Endothelial cell (in vitro differentiated cells): Measurements from ENCODE around the gene HNRNPLL. TPM values are rescaled to one million over a fixed set of nuclear protein-coding genes. Genes with fewer than 3 reads are reported as not detected.
A peak's percentile ranks its signal among the peaks of the same experiment; 100 is the strongest.

Experiments
- DNase-seq: peaks from one replicate; pipeline ENCODE4 v3.0.0; 2021; ENCODE audit warnings: low spot score
- H3K27ac Mint-ChIP-seq: one replicate; pipeline ENCODE4 v1.8.0; 2021; ENCODE audit warnings: mixed read lengths, inconsistent platforms; ENCODE audit not compliant: unreplicated experiment
- H3K27me3 Mint-ChIP-seq: one replicate; pipeline ENCODE4 v1.8.0; 2021; ENCODE audit warnings: mild to moderate bottlenecking, moderate library complexity, mixed read lengths, inconsistent platforms; ENCODE audit not compliant: unreplicated experiment
- H3K36me3 Mint-ChIP-seq: one replicate; pipeline ENCODE4 v1.8.0; 2021; ENCODE audit warnings: mild to moderate bottlenecking, low read depth, mixed read lengths, inconsistent platforms; ENCODE audit not compliant: unreplicated experiment
- H3K4me1 Mint-ChIP-seq: one replicate; pipeline ENCODE4 v1.8.0; 2021; ENCODE audit warnings: mild to moderate bottlenecking, mixed read lengths, inconsistent platforms; ENCODE audit not compliant: unreplicated experiment
- H3K4me3 Mint-ChIP-seq: one replicate; pipeline ENCODE4 v1.8.0; 2021; ENCODE audit warnings: mild to moderate bottlenecking, mixed read lengths, inconsistent platforms; ENCODE audit not compliant: unreplicated experiment
- H3K9me3 Mint-ChIP-seq: one replicate; pipeline ENCODE4 v1.8.0; 2021; ENCODE audit warnings: mixed read lengths, inconsistent platforms; ENCODE audit not compliant: unreplicated experiment
- total RNA-seq: library from RNA; stranded (reverse); fragmentation: NEBNext Ultra II Directional; extraction: Animal tissue kit (Norgen Biotek cat#: 25700); gene quantifications from one replicate; pipeline ENCODE4 v1.2.1, GENCODE V29; 2021; ENCODE audit not compliant: unreplicated experiment
- TF ChIP-seq, protein P1 (sequence below): fragments of 200-600 bp; sonication (generic); IDR thresholded peaks from one replicate; pipeline ENCODE4 v1.5.0; 2021; ENCODE audit warnings: antibody characterized with exemption; ENCODE audit not compliant: unreplicated experiment

The HNRNPLL gene
- total RNA-seq, 1 donor from 2014 or later: 57.1 TPM

GRCh38 chr2:38584881-38585280, 17.8 kb downstream of the HNRNPLL start:
- TF ChIP-seq, protein P1, sequence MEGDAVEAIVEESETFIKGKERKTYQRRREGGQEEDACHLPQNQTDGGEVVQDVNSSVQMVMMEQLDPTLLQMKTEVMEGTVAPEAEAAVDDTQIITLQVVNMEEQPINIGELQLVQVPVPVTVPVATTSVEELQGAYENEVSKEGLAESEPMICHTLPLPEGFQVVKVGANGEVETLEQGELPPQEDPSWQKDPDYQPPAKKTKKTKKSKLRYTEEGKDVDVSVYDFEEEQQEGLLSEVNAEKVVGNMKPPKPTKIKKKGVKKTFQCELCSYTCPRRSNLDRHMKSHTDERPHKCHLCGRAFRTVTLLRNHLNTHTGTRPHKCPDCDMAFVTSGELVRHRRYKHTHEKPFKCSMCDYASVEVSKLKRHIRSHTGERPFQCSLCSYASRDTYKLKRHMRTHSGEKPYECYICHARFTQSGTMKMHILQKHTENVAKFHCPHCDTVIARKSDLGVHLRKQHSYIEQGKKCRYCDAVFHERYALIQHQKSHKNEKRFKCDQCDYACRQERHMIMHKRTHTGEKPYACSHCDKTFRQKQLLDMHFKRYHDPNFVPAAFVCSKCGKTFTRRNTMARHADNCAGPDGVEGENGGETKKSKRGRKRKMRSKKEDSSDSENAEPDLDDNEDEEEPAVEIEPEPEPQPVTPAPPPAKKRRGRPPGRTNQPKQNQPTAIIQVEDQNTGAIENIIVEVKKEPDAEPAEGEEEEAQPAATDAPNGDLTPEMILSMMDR: no peak
- no peak overlapping the region for H3K27ac Mint-ChIP-seq
- no peak for DNase-seq
- peaks cover 13% of the 10 kb centered on the region for H3K4me1 Mint-ChIP-seq
- H3K27me3 Mint-ChIP-seq: no peaks in the 10 kb centered on the region
- peaks cover 3% of the 10 kb centered on the region for H3K36me3 Mint-ChIP-seq
- no peaks in the 10 kb centered on the region for H3K9me3 Mint-ChIP-seq
- H3K4me3 Mint-ChIP-seq: no peak overlapping the region

DNA sequence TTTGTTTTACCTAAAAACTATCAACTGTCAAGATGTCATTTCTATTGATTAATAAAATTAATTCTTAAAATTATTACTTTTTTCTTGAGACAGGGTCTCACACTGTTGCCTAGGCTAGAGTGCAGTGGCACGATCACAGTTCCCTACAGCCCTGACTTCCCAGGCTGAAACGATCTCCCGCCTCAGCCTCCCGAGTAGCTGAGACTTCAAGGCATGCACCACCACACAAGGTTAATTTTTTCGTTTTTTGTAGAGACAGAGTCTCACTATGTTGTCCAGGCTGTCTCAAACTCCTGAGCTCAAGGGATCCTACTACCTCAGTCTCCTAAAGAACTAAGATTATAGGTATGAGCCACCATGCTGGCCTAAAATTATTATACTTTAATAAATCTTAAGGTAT, 18.7 kb downstream of the HNRNPLL start:
- Mint-ChIP-seq H3K27me3 (no peaks in the 10 kb centered on the region), H3K27ac (no peak overlapping the region), H3K4me1 (peaks cover 13% of the 10 kb centered on the region), H3K36me3 (peaks cover 3% of the 10 kb centered on the region), H3K4me3 (no peak overlapping the region), H3K9me3 (no peaks in the 10 kb centered on the region)
- TF ChIP-seq, protein P1: no peak
- no peak for DNase-seq

GRCh38 chr2:38583524-38583923, 19.2 kb downstream of the HNRNPLL start:
- peaks cover 3% of the 10 kb centered on the region for H3K36me3 Mint-ChIP-seq
- TF ChIP-seq, protein P1: no peak
- no peak overlapping the region for H3K27ac Mint-ChIP-seq
- no peak for DNase-seq
- H3K27me3 Mint-ChIP-seq: no peaks in the 10 kb centered on the region
- H3K9me3 Mint-ChIP-seq: no peaks in the 10 kb centered on the region
- peaks cover 13% of the 10 kb centered on the region for H3K4me1 Mint-ChIP-seq
- H3K4me3 Mint-ChIP-seq: no peak overlapping the region

DNA sequence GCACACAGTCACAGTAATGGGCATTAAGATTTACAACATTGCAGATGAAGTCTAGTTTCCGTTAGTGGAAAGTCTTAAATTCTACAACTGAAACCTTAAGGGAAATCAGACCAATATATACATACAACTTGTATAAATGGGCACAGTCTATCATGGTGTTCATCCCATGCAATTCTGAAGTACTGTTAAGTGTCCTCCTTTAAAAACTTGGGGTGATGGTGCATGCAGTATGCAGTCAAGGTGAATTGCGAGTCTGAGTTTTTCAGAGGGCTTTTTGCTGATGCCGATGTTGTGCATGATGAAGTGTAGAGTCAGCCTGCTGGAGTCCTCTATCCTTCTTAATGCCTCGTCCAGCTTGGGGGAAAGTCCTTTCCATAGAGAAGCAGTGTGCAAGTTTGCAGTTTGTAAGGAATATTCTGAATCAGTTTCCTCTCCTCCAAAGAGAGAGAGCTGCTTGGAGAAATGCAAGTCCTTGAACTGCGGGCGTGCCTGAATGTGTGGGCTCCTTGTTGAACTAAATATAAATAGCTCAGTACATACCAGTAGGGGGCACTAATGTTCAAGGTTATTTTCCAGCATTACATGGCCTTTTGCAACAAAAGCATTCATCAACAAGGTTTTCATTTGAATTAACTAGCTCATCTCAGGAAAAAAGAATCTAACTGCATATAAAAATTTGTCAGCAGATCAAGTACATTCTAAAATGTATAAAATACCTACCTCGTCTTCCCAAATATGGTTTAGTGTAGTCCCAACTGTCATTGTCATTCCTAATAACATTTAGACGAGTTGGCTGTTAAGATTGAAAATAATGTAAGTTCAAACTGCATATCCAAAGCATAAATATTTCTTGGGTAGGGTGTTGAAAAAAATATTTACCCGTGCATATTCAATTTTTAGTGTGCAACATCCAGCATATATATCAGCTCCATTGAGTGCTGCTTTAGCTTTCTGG, 21.3 kb downstream of the HNRNPLL start:
- H3K27me3 Mint-ChIP-seq: no peaks in the 10 kb centered on the region
- TF ChIP-seq, protein P1: peak; percentile 85
- peaks cover 4% of the 10 kb centered on the region for H3K4me1 Mint-ChIP-seq
- no peak overlapping the region for H3K27ac Mint-ChIP-seq
- DNase-seq: no peak
- H3K36me3 Mint-ChIP-seq: peaks cover 3% of the 10 kb centered on the region
- H3K4me3 Mint-ChIP-seq: no peak overlapping the region
- no peaks in the 10 kb centered on the region for H3K9me3 Mint-ChIP-seq

- H3K36me3 Mint-ChIP-seq: no peaks in the 10 kb centered on the region
- H3K4me3 Mint-ChIP-seq: no peak overlapping the region
- H3K9me3 Mint-ChIP-seq: no peaks in the 10 kb centered on the region
- H3K4me1 Mint-ChIP-seq: no peaks in the 10 kb centered on the region
- DNase-seq: no peak
- TF ChIP-seq, protein P1: no peak
- H3K27ac Mint-ChIP-seq: no peak overlapping the region
- H3K27me3 Mint-ChIP-seq: no peaks in the 10 kb centered on the region
Measured at GRCh38 chr2:38580115-38580636, 22.6 kb downstream of the HNRNPLL start.
